HG03159 (cell line): ENCODE data around the gene TOR2A.

Experiments
- ATAC-seq: cut with Tn5 transposase; IDR thresholded peaks from one replicate; pipeline ENCODE4 v1.9.1; 2021; ENCODE audit warnings: mild to moderate bottlenecking, moderate library complexity; ENCODE audit not compliant: unreplicated experiment

The TOR2A gene

DNA sequence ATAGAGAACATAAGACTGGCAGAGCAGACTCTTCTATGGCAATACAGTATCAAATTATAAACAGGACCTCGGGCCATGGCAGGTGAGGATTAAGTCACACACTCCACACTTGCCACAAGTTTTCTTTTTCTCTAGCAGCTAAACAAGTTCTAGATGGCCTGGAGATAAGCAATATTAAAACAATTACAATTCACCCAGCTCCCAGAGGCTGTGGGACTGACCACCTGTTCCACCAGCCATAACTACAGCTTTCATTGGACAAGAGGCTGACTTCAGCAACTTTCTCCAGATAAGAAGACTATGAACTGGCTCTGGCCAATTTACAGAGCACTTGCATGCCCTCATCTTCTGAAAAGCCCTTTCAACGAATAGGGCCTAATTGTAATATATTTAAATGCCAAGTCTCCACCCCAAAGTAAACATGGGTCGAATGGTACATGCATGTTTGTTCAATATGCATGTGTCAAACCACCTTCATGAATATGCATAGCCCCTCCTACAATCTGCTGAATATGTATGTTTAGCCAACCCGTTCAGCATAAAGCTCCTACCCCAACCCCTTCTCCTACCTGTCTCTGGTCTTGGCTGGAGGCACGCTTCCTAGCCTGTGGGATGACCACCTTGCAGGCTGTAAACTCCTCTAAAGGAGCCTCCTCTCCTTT lies 34.4 kb downstream of the TOR2A start:
- no peak for ATAC-seq

DNA sequence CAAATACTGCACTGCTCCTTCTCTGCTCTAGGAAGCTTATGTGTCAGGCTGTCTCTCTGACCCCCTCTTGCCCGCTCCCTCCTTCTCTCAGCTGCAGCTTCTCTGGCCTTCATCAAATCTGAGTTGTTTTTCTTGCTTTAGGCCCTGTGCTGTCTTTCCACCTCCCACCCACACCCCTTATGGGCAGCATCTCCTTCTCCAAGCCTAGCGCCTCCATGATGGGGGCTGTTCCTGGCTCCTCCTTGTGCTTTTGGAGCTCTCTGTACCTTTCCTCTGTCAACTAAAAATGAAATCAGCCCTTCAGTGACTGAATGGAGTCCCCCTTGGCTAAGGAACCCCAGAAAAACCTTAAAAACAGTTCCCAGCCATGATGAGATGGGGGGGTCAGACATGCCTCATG lies 35.0 kb downstream of the TOR2A start:
- no peak for ATAC-seq

DNA sequence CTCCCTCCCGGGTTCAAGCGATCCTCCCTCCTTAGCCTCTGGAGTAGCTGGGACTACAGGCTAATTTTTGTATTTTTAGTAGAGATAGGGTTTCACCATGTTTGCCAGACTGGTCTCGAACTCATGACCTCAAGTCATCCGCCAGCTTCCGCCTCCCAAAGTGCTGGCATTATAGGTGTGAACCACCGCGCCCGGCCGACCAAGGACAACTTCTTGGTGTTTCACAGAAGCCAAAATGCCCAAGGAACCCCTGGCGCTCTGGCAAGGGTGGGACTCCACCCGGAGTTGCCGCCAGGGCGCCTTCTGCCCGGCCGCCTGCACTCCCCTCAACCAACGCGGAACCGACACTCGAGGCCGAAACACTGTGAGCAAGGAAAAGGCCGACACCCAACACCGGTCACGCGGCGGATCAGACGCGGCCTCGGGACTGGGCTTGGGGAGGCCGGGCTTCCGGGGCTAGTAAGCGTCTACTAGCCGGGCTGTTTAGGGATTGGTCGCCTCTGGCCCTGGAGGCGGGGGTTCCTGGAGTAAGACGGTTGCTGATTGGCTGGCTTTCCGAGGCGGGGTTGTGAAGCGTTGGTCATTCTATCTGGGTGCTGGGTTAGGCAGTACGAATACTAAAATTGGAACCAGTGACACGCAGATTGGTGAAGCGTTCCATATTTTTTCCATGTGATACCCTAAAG lies 36.0 kb downstream of the TOR2A start:
- peak; percentile 95 for ATAC-seq

DNA sequence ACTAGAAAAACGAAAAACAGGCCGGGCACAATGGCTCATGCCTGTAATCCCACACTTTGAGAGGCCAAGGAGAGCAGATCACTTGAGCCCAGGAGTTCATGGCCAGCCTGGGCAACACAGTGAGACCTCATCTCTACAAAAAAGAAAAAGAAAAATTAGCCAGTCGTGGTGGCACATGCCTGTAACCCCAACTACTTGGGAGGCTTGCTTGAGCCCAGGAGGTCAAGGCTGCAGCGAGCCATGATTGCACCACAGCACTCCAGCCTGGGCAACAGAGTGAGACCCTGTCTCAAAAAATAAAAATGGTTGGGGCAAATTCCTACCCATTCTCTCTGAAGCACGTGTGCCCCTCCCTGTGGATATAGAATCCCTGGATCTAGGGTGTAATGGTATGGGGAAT lies 36.7 kb downstream of the TOR2A start:
- ATAC-seq: no peak

DNA sequence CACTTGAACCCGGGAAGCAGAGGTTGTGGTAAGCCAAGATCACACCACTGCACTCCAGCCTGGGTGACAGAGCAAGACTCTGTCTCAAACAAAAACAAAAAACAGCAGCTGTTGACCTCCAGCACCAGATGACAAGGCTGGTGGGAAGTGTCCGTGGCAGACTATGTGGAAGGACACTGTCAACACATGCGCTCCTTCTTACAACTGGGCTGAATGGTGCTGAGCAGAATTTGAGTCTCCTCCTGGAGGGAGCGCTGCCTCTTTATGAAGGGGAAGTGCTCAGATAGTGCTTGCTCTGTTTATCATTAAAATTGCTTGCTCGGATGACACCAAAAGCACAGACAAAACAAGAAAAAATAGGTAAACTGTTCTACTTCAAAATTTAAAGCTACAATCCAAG lies 37.5 kb downstream of the TOR2A start:
- no peak for ATAC-seq

DNA sequence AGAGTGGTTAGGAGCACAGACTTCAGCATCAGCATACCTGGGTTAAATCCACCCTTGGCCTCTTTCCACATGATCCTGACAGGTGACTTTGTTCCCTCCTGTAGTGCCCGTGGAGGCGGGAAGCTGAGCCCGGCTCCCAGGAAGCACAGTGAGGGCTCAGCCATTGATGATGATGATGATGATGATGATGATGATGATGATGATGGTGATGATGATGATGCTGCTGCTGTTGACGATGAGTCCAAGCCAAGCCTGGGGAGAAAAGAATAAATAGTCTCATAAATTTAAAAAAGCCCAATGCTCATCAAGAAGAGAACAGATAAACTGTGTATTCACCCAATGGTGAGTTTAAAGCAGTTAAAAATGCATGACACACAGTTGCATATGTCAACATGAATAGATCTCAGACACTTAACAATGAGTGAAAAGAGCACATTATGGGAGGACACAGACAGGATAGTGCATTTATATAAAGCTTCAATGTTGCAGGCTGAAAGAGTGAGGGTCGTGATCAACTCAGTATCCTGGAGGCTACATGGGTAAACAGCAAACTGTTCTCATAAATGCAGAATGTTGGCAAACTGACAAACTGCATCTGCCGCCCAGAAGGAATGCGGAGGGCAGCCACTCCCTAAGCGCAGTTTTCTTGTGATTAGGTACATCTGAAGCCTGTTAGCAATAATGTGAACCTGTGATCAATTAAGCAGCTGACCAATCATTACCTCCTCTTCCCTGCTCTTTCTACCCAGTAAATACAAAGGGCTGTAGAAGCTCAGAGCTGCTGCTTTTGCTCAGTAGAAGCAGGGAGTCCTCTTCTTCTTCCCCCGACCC lies 40.0 kb downstream of the TOR2A start:
- ATAC-seq: no peak

DNA sequence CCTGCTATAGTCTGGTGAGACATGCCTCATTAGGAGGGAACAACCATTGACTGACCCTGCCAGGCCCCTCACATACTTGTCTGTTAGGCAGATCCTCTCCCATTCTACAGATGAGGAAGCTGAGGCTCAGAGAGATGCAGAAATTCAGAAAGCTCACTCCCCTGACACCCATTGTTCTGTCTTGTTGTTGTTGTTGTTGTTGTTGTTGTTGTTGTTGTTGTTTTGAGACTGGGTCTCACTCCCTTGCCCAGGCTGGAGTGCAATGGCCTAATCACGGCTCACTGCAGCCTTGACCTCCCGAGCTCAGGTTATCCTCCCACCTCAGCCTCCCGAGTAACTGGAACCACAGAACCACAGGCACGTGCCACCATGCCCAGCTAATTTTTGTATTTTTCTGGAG lies 41.4 kb downstream of the TOR2A start:
- ATAC-seq: no peak

DNA sequence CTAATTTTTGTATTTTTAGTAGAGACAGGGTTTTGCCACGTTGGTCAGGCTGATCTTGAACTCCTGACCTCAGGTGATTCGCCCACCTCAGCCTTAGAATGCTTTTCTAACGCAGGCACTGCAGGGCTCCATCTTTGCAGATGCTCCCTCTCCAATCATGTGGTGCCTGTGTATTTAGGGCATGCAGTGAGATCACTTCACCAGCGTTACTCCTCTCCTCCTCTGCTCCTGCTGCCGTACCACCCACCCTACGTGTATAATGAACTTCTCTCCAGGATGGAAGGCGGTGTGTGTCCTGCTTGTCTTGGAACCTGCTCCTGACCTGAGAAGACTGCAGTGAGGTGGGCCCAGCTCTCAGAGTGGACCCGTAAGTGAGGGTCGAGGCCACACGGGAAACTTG lies 42.0 kb downstream of the TOR2A start:
- no peak for ATAC-seq

DNA sequence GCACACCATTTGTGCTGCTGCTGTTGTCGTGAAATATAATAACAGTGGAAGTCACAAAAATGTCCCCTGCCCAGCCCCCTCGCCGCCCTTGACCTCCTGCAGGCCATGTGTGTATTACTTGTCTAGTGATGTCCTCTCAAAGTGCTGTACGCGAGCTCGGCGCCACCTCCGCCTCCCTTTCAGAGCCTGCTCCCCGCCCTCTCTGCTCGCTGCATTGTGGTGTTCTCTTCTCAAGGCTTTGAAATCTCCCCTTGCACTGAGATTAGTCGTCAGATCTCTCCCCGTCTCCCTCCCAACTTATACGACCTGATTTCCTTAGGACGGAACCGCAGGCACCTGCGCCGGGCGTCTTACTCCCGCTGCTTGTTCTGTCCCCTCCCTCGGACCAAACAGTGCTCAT lies 43.0 kb downstream of the TOR2A start:
- no peak for ATAC-seq

DNA sequence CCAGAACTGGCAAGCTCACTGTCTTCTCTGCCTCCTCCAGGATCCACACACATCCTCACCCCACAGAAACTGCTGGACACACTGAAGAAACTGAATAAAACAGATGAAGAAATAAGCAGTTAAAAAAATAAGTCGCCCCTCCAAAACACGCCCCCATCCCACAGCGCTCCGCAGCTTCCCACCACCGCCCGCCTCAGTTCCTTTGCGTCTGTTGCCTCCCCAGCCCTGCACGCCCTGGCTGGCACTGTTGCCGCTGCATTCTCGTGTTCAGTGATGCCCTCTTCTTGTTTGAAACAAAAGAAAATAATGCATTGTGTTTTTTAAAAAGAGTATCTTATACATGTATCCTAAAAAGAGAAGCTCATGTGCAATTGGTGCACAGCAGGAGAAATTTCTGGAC lies 44.4 kb downstream of the TOR2A start:
- no peak for ATAC-seq

DNA sequence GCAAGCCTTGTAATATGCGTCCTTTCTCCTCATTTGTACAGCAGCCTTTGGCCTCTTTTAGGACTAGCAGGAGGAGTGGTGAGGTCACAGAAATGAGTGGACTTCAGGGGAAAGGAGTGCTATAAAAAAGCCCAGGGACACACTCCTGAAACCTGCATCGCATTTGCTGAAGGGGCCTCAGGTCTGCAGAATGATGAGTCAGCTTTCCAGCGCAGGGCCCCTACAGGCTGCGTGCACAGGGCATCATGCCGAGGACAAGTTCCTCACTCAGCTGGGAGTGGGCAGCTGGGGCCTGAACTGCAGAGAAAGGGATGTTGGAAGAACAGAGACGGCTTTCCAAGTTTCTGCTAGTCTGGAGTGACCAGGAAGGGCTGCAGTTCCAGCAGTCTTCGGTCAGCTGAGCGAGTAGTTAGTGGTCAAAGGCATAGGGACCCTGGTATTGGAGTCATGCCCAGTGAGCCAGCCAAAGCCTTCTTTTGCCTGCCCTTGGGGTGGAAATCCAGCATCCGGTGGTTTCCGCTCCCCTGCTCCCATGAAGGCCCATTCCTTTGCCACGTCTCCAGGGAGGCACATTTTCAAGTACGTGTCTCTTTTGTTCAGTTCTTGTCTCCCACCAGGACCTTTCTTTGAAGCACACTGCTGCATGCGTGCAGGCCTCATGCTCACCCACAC lies 45.6 kb downstream of the TOR2A start:
- no peak for ATAC-seq

DNA sequence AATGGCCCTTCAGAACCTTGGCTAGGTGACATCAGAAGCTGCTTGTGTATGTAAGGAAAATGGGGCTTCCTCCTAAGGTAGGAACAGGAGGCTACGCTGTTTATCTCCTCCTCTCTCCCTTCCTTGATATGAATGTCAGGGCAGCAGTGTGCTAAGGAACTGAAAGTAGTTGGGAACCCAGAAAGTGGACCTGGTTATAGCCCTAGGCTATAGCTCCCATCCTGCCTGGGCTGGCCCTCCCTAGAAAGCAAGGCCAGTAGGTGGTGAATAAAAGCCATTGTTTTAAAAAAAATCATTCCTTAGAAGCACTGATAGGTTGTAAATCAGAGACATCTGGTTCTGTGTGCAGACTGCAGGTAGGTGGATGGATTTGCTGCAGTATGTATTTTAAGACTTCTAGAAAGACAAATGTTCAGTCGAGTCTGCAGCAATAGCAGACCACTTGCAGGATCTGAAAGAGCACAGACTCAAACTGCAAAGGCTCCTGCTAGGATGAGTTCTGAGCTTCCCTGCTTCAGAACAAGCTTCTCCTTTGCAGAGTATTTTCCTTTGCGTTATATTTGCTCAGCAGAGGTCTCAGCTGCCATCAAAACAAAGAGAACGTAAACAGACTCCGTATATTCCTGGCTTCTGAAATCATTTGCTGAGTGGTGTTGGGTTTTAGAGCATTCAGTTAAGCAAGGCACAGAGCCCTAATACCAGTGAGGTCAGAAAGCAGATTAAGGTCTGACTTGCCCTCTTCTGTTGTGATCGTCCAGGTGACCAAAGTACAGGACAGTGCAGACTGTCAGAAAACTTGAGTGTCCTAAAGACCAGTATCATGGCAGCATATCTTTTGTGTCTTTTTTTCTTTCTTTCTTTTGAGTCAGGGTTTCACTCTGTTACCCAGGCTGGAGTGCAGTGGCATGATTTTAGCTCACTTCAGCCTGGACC lies 48.4 kb downstream of the TOR2A start:
- ATAC-seq: no peak

DNA sequence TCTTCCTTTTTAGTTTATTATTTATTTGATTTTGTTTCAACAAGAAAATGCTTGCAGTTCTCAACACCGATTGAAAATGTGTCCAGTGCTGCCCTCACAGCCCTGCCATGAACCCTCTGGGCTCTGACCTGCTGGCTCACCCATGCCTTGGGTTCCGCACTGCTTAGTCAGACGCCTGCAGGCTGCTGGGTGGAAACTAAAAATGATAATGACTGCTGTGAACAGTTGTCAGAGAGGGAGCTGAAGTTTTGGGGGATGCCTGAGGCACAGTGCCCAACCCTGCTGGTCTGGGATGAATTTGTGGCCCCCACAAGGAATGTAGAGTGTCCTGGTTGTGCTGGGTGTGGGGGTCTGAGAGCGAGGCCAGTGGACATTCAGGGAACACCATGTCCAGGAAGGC lies 50.5 kb downstream of the TOR2A start:
- no peak for ATAC-seq

DNA sequence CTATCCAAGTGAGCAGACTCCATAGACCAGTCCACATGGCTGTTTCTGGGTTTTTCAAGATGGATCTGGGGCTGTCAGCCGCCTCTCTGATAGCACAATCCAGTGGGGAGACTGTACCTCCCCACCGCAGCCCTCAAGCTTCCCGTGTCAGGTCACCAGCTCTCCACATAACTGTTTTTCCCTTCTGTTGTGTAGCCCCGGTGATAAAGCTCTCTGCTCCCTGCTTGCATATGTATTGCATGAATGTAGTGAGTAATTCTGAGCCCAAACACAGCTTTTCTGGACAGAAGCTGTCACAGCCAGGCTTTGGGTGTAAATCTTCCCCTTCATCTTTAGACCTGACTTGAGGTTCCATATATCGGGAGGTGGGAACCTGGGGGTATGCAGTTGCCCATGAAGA lies 51.4 kb downstream of the TOR2A start:
- no peak for ATAC-seq

DNA sequence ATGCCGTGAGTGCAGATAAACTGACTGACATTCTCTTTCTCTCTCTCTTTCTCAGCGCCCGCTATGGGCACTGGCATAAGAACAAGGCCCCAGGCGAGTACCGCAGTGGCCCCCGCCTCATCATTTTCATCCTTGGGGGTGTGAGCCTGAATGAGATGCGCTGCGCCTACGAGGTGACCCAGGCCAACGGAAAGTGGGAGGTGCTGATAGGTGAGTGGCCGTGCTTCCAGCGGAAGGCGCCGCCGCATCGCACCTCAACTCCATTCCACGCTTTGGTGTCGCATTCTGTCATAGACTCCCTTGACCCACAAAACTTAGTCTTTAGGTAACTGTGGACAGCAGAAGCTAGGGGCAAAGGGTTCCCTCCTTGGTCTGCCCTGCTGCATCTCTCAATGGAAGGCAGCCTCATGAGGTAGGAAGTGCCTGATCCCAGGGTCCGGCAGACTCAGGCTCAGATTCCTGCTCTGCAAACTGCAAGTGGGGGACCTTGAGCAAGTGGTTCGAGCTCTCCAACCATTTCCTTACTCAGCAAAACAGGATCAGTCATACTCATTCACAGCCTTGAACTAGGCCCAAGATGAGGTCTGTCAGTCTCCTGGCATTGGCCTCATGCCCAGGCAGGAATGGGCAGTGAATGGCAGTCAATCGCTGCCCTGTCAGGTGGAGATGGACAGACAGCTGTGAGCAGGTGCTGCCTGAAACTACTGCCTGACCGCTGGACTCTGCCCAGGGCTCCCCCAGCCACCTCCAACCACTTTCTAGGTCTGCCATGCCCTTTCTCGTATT lies 52.5 kb downstream of the TOR2A start:
- no peak for ATAC-seq
